HFFc6 (cell line): ENCODE results near the gene ITGB1. TPM values are rescaled to one million over a fixed set of nuclear protein-coding genes. Genes with fewer than 3 reads are reported as not detected.

Experiments
- DNase-seq: peaks from one replicate; pipeline ENCODE4 v3.0.0-alpha.2; 2018
- H3K27ac Mint-ChIP-seq: 2 replicates; pipeline ENCODE4 v1.8.0; 2020; ENCODE audit warnings: mild to moderate bottlenecking, mixed read lengths
- H3K27me3 Mint-ChIP-seq: 2 replicates; pipeline ENCODE4 v1.8.0; 2021; ENCODE audit warnings: mild to moderate bottlenecking, moderate library complexity, mixed read lengths; ENCODE audit not compliant: insufficient read depth
- H3K36me3 Mint-ChIP-seq: 2 replicates; pipeline ENCODE4 v1.8.0; 2021; ENCODE audit warnings: low read depth, mixed read lengths
- H3K4me1 Mint-ChIP-seq: 2 replicates; pipeline ENCODE4 v1.8.0; 2020; ENCODE audit warnings: low read depth, mixed read lengths
- H3K4me3 Mint-ChIP-seq: 2 replicates; pipeline ENCODE4 v1.8.0; 2020; ENCODE audit warnings: mild to moderate bottlenecking, moderate library complexity, mixed read lengths
- H3K9me3 Mint-ChIP-seq: 2 replicates; pipeline ENCODE4 v1.8.0; 2020; ENCODE audit warnings: mild to moderate bottlenecking, mixed read lengths
- total RNA-seq, 6 experiments: library from RNA; stranded (reverse); fragmentation: NEBNext Ultra II Directional; extraction: Animal tissue kit (Norgen Biotek cat#: 25700); gene quantifications; 2 replicates in 1 of 6; 3 replicates in 5 of 6; pipeline ENCODE4 v1.2.3, GENCODE V29; 2021
- TF ChIP-seq, protein P1 (sequence below): fragments of 200-600 bp; sonication (generic); IDR thresholded peaks from 2 replicates; pipeline ENCODE4 v1.5.0; 2021; ENCODE audit warnings: antibody characterized with exemption, mild to moderate bottlenecking

ITGB1 gene
- total RNA-seq, 6 experiments from 2014 or later = 1,442 to 1,960 (median 1,623) TPM

DNA sequence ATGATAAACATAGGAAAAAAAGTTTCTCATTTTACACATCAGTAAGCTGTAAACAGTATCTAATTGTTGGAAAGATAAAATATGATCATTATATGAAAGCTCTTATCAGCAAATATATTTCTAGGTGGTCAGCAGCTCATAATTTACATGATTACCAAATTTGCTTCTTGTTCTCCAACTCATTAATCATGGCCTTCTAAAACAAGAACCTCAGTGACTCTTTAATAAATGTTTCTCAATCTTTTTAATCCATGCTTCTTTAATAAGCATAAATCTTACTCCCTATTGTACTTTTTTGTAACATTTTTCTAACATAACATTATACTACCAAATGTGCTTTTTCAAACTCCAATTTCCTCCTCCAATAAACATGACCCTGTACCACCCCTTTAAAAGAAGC, 5.9 kb downstream of the ITGB1 start:
- DNase-seq = no peak
- TF ChIP-seq, protein P1, sequence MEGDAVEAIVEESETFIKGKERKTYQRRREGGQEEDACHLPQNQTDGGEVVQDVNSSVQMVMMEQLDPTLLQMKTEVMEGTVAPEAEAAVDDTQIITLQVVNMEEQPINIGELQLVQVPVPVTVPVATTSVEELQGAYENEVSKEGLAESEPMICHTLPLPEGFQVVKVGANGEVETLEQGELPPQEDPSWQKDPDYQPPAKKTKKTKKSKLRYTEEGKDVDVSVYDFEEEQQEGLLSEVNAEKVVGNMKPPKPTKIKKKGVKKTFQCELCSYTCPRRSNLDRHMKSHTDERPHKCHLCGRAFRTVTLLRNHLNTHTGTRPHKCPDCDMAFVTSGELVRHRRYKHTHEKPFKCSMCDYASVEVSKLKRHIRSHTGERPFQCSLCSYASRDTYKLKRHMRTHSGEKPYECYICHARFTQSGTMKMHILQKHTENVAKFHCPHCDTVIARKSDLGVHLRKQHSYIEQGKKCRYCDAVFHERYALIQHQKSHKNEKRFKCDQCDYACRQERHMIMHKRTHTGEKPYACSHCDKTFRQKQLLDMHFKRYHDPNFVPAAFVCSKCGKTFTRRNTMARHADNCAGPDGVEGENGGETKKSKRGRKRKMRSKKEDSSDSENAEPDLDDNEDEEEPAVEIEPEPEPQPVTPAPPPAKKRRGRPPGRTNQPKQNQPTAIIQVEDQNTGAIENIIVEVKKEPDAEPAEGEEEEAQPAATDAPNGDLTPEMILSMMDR = no peak
- Mint-ChIP-seq H3K4me3 (peak overlapping the region; percentile 90), H3K9me3 (no peaks in the 10 kb centered on the region), H3K27me3 (no peaks in the 10 kb centered on the region), H3K27ac (peak overlapping the region; percentile 77), H3K4me1 (peaks cover 90% of the 10 kb centered on the region), H3K36me3 (peaks cover 35% of the 10 kb centered on the region)

DNA sequence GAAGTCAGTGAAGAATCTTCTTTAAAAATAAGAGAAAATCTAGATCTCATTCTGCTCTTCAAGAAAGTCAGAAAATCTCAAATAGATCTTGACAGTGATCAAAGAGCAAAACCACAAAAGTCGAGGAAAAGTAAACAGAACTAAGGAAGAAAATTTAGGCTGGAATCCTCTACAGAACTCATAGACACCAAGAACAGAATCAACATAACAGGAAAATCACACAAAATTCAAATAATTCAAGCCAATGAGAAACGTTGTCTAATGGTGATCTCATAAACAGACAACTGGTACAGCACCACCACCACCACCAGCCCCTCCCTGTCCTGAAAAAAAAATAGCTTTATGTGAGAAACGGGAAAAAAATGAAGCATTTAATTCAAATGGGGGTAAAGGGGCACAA, 6.9 kb downstream of the ITGB1 start:
- H3K4me3 Mint-ChIP-seq = peak overlapping the region; percentile 90
- no peaks in the 10 kb centered on the region for H3K9me3 Mint-ChIP-seq
- TF ChIP-seq, protein P1 = no peak
- peak; percentile 49 for DNase-seq
- H3K27me3 Mint-ChIP-seq = no peaks in the 10 kb centered on the region
- H3K36me3 Mint-ChIP-seq = peaks cover 25% of the 10 kb centered on the region
- peak overlapping the region; percentile 77 for H3K27ac Mint-ChIP-seq
- H3K4me1 Mint-ChIP-seq = peaks cover 97% of the 10 kb centered on the region

DNA sequence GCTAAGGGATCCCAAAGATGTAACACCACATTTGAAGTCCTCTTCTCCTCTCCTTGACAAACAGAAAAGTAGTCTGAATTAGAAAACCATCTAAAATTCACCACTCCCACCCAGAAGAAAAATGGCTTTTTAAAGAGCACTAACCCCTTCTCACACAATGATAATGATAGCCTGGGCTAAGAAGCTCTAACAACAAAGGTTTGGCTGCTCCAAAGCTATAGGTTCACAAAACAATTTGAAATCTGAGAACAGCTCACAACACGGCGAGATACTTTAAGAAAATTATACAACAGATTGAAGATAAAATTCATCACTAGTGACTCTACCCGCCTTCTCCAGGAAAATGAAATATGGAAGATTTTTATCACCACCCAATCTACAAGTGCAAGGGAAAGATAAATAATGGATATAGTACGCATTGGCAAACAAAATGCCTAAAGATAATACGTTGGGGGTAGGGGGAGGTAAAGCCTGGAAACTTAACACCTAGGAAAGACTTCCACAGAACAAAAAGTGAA, 7.4 kb downstream of the ITGB1 start:
- Mint-ChIP-seq H3K36me3 (peaks cover 20% of the 10 kb centered on the region), H3K27me3 (no peaks in the 10 kb centered on the region), H3K9me3 (no peaks in the 10 kb centered on the region), H3K27ac (peak overlapping the region; percentile 77), H3K4me3 (peak overlapping the region; percentile 90), H3K4me1 (peaks cover 97% of the 10 kb centered on the region)
- TF ChIP-seq, protein P1 = no peak
- no peak for DNase-seq

DNA sequence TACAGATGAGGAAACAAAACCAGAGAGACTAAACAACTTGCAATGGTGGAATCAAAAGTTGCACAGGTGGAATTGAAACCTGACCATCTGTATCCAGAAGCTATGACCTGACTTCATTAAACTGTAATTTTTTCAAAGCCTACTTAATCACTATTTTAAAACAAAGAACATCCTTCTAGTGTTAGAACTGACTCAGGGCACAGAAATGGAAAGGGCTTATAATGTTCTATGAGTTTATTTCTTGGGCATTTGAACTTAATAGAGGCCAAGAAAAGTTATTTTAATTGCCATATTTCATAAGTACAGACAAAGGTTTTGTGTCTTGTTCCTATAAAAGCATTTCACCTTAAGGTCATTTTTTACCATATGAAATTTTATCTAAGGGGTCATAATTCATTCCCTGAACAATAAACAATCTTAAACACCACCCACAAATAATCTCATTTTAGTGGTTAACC, 8.8 kb downstream of the ITGB1 start:
- H3K27ac Mint-ChIP-seq = peak overlapping the region; percentile 41
- no peak for DNase-seq

DNA sequence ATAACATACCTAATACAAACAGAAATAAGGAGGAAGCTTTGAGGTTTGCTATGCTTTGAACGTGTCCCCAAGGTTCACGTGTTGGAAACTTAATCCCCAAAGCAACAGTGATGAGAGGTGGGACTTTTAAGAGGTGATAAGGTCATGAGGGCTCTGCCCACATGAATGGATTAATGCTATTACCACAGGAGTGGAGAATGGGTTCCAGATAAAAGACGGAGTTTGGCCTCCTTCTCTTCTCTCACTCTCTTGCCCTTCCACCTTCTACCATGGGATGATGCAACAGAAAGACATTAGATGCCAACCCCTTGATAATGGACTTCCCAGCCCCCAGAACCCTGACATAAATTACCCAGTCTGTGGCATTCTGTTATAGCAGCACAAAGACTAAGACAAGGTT, 9.6 kb downstream of the ITGB1 start:
- no peak for DNase-seq
- Mint-ChIP-seq H3K4me3 (peak overlapping the region; percentile 29; the same call in 1 of the 2 replicates), H3K36me3 (peaks cover 26% of the 10 kb centered on the region), H3K4me1 (peaks cover 94% of the 10 kb centered on the region), H3K27me3 (no peaks in the 10 kb centered on the region; the same call in none of the 2 replicates), H3K9me3 (no peaks in the 10 kb centered on the region), H3K27ac (peak overlapping the region; percentile 62)
- TF ChIP-seq, protein P1 = no peak

More for the DNA sequence above, 8.8 kb downstream of the ITGB1 start:
- H3K4me3 Mint-ChIP-seq = peak overlapping the region; percentile 57
- no peaks in the 10 kb centered on the region for H3K9me3 Mint-ChIP-seq
- TF ChIP-seq, protein P1 = no peak
- H3K36me3 Mint-ChIP-seq = peaks cover 19% of the 10 kb centered on the region
- no peaks in the 10 kb centered on the region; the same call in 1 of the 2 replicates for H3K27me3 Mint-ChIP-seq
- peaks cover 94% of the 10 kb centered on the region for H3K4me1 Mint-ChIP-seq
